ENCODE results near the gene ENDOD1. TPM values are rescaled to one million over a fixed set of nuclear protein-coding genes. Genes with fewer than 3 reads are reported as not detected.

The ENDOD1 gene, protein sequence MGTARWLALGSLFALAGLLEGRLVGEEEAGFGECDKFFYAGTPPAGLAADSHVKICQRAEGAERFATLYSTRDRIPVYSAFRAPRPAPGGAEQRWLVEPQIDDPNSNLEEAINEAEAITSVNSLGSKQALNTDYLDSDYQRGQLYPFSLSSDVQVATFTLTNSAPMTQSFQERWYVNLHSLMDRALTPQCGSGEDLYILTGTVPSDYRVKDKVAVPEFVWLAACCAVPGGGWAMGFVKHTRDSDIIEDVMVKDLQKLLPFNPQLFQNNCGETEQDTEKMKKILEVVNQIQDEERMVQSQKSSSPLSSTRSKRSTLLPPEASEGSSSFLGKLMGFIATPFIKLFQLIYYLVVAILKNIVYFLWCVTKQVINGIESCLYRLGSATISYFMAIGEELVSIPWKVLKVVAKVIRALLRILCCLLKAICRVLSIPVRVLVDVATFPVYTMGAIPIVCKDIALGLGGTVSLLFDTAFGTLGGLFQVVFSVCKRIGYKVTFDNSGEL
- total RNA-seq: 10 to 100 TPM; 31.1 to 52.3 (median 36.8) TPM

DNA sequence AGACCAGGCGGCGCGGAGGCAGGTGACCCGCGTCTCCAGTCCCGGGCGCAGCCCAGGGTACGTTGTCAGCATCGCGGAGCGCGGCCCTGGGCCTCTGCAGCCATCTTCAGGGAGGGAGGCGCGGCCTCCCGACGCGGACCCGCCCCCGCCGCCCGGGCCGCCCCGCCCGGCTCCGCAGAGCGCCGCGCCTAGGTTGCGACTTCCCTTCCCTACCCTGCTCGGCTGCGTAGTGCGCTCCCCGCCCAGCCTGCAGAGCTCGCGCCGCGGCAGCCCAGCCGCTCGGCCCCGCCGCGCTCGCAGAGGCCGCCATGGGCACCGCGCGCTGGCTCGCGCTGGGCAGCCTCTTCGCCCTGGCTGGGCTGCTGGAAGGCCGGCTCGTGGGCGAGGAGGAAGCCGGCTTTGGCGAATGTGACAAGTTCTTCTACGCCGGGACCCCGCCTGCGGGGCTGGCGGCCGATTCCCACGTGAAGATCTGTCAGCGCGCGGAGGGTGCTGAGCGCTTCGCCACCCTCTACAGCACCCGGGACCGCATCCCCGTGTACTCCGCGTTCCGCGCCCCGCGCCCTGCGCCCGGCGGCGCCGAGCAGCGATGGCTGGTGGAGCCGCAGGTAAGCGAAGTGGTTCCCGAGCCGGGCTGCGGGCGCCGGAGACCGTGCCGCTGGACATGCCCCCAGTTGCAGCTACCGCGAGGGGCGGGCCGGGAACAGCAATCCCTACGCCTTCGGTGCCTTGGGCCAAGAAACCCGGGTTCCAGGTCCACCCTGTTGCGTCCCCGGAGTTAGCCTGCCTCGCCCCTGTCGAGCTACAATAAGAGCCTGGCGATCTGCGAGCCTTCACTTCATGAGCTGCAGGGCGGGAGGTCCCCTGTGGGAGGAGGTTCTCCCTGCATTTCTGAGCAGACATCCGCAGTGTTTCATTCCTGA lies at the start of gene ENDOD1:
Gene ENDOD1, plus strand, starts transcription at position 227 of the 923 bp plus-strand sequence. Its CDS starts 82 bp downstream, at position 309.
- 0% methylated on average over 8 to 20 of the region's 106 CpGs for WGBS, 2 donors
- Histone ChIP-seq H3K36me3 (no peaks in the 10 kb centered on the region), H3K4me3 (replicated peaks in 1 of 3) (peak within 1 kb of the TSS; percentile 64 to 88 (median 85)), H3K27me3 (no peaks in the 10 kb centered on the region), H3K9me3 (no peaks in the 10 kb centered on the region), H3K4me1 (peaks cover 4 to 41% of the 10 kb centered on the region in 2 donors), H3K27ac (peak within 1 kb of the TSS; percentile 93 to 97 (median 96))
- peak; percentile 79 to 81 for DNase-seq
- intact Hi-C loops (cut with DNase I): no loop called here
- TF ChIP-seq POLR2A (IDR thresholded peaks at IDR 0.05): peak; percentile 45 to 95
- TF ChIP-seq, protein P1, sequence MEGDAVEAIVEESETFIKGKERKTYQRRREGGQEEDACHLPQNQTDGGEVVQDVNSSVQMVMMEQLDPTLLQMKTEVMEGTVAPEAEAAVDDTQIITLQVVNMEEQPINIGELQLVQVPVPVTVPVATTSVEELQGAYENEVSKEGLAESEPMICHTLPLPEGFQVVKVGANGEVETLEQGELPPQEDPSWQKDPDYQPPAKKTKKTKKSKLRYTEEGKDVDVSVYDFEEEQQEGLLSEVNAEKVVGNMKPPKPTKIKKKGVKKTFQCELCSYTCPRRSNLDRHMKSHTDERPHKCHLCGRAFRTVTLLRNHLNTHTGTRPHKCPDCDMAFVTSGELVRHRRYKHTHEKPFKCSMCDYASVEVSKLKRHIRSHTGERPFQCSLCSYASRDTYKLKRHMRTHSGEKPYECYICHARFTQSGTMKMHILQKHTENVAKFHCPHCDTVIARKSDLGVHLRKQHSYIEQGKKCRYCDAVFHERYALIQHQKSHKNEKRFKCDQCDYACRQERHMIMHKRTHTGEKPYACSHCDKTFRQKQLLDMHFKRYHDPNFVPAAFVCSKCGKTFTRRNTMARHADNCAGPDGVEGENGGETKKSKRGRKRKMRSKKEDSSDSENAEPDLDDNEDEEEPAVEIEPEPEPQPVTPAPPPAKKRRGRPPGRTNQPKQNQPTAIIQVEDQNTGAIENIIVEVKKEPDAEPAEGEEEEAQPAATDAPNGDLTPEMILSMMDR (IDR thresholded peaks at IDR 0.05): peak in 3 of 6 experiments; percentile 4 to 14 (median 12)

DNA sequence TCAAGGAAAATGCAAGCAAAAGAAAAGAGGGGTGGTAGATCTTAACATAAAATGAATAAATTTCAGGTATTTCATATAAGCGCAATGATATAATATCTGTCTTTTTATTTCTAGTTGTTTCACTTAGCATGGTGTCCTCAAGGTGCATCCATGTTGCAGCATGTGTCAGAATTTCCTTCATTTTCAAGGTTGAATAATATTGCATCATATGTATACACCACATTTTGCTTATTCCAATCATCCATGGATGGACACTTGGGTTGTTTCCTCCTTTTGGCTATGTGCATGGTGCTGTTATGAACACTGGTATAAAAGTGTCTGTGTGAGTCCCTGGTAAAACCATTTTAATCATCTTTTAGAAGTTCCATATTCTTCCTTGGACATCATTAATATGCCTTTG lies 47.4 kb upstream of the ENDOD1 start:
- TF ChIP-seq, protein P1 (IDR thresholded peaks at IDR 0.05): no peak
- TF ChIP-seq POLR2A (IDR thresholded peaks at IDR 0.05): no peak
- H3K9me3 ChIP-seq: no peaks in the 10 kb centered on the region
- no peak overlapping the region for H3K27ac ChIP-seq
- no peak for DNase-seq
- peaks cover 5% of the 10 kb centered on the region for H3K27me3 ChIP-seq
- WGBS, 2 donors: 93 to 99% methylated on average over 1 of the region's 1 CpG
- no peaks in the 10 kb centered on the region for H3K4me1 ChIP-seq
- intact Hi-C loops (cut with DNase I): no loop called here
- no peak overlapping the region for H3K4me3 ChIP-seq (replicated peaks in 1 of 3)
- no peaks in the 10 kb centered on the region for H3K36me3 ChIP-seq

DNA sequence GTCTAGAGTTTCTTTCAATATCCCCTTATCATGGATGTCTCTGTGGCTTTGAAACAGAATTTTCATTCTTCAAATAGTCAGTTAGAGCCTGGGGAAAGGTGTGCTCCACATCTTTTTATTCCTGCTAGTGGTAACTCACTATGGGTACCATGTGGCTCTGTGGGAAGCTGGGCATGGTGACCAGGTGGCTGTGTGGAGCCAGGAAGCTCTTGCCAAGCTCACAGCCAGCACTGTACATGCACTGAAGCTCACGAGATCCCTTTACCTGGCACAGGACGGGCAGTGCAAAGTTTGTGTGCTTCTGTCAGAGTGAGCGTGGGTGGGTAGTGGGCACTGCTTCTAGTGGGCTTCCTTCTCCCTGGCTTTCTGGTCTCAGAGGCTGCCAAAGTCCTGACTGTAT lies 46.7 kb upstream of the ENDOD1 start:
- Histone ChIP-seq H3K36me3 (no peaks in the 10 kb centered on the region), H3K4me1 (no peaks in the 10 kb centered on the region), H3K27me3 (peaks cover 4% of the 10 kb centered on the region), H3K9me3 (no peaks in the 10 kb centered on the region), H3K4me3 (replicated peaks in 1 of 3) (no peak overlapping the region), H3K27ac (no peak overlapping the region)
- 80 to 92% methylated on average over 3 of the region's 3 CpGs for WGBS, 2 donors
- no peak for DNase-seq
- intact Hi-C loops (cut with DNase I): no loop called here
- TF ChIP-seq, protein P1 (IDR thresholded peaks at IDR 0.05): no peak
- TF ChIP-seq POLR2A (IDR thresholded peaks at IDR 0.05): no peak

DNA sequence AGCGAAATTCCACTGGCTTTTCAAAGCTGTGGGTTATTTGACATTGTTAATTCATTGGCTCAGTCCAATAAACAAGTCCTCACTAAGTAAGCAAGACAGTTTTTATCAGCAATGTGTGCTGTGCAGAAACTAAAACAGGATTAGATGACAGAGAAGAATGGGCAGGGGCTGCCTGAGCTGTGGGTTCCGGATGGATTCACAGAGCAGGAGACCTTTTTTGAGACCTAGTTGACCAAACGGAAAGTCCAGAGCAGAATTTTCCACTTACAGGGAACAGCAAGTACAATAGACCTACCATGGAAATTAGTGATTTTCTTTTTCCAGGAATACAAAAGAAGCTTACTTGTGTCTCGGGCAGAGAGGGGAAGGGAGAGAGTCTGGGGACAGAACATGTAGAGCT lies 45.6 kb upstream of the ENDOD1 start:
- no peak for DNase-seq
- TF ChIP-seq, protein P1 (IDR thresholded peaks at IDR 0.05): no peak
- TF ChIP-seq POLR2A (IDR thresholded peaks at IDR 0.05): no peak
- Histone ChIP-seq H3K27ac (no peak overlapping the region), H3K9me3 (no peaks in the 10 kb centered on the region), H3K4me3 (replicated peaks in 1 of 3) (no peak overlapping the region), H3K4me1 (no peaks in the 10 kb centered on the region), H3K27me3 (peaks cover 4% of the 10 kb centered on the region), H3K36me3 (no peaks in the 10 kb centered on the region)
- 48 to 55% methylated on average over 4 of the region's 4 CpGs for WGBS, 2 donors
- intact Hi-C loops (cut with DNase I): no loop called here

Measured in thyroid gland (tissue), 4 donors.